GM18520 (cell line): Measurements from ENCODE around the gene SPTBN4.
"Not testable (repeated sequence)": the region's sequence is repeated elsewhere in the genome, so short reads cannot be mapped to it uniquely, and the experiment has no call there.

ENCODE experiments used
- ATAC-seq: cut with Tn5 transposase; IDR thresholded peaks from one replicate; pipeline ENCODE4 v1.9.1; 2021; ENCODE audit not compliant: unreplicated experiment

The SPTBN4 gene

DNA sequence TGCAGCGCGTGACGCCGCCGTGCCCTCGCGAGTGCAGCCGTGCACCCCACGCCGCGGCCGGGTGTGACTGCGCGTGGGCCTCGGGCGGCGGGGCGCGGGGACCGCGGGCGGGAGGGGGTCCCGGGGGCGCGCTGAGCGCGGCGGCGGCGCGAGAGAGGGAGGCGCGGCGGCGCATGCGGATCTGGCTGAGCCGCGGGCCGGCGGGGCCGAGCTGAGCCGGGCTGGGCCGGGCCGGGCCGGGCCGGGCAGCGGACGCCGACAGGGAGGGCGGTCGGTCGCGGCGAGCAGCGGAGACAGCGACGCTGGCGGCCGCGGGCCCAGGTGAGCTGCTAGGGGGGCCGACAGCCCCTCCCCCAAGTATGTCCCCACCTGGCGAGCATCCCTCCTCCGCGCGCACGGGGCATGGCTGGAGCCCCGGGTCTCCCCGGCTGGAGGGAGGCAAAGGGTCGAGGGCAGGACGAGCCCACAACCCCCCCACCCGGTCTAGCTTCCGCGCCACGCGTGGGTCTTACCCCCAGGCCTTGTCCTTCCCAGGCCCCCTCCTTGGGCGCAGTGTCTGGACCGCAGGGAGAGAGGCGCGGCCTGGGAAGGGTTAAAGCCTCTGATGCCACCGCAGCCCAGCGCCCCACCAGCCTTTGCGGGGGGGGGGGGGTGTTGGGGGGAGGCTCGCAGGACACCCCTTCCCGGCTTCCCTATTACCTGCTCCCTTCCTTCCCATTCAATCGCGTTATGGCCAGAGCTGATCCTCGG lies at the start of gene SPTBN4:
Gene SPTBN4, plus strand, starts transcription at position 17 of the 750 bp plus-strand sequence. CDS start 5,621 bp downstream, outside the sequence.
- ATAC-seq: no peak

DNA sequence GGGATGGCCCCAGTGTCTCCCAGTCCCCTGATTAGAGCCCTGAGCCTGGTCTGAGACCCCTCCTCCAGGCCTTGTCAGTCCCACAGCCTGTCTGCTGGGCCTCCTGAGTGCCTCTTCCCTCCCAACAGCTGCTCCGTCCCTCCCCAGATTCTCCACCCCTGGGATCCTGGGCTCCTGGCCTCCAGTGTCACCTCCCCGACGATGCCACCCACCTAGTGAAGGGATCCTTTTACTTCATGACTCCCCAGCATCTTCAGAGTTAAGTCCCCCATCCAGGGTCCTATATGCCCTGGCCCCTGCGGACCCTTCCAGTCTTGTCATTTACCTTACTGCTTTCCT lies 49.2 kb upstream of the SPTBN4 start:
- no peak for ATAC-seq

DNA sequence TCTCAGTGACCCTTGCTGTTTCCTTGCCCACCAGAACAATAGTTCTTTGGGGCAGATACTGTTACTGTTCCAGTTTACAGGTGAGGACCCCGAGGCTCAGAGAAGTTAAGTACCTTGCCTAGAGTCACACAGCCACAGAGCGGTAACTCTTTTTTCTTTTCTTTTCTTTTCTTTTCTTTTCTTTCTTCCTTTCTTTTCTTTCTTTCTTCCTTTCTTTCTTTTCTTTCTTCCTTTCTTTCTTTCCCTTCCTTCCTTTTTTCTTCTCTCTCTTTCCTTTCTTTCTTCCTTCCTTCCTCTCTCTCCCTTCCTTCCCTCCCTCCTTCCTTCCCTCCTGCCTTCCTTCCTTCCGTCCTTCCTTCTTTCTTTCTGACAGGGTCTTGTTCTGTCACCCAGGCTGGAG lies 48.8 kb upstream of the SPTBN4 start:
- ATAC-seq: no peak

DNA sequence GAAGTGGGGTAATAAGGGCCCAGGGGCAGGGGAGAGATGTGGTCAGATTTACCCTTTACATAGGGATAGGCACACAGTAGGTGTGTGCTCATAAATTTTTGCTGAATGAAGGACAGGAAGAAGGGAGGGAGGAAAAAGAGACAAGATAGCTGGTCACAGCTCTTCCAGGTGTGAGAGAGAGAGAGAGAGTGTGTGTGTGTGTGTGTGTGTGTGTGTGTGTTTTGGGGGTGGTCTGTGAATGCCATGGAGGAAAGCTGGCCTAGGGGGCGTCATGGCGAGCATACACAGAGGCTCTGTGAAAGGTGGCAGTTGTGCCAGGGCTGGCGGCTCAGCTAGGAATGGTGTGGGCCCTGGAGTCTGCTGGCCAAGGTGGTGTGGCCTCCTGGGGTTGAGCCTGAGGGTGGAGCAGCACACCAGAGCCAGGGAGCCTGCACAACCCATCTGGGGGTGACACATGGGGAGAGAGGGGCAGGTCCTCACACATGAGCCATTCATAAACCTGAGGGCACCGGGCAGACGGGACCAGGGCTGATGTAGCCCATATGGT lies 47.7 kb upstream of the SPTBN4 start:
- ATAC-seq: no peak

DNA sequence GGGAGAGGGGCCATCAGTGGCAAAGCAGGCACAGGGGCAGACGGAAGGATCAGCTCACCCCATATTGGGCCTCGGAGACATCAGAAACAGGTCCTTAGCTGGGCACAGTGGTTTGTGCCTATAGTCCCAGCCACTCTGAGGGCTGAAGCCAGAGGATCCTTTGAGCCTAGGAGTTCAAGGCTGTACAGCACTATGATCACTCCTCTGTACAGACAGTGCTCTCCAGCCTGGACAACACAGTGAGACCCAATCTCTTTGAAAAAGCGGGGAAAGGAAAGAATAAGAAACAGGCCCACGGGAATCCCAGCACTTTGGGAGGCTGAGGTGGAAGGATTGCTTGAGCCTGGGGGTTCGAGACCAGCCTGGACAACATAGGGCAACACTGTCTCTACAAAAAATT lies 47.0 kb upstream of the SPTBN4 start:
- no peak for ATAC-seq

DNA sequence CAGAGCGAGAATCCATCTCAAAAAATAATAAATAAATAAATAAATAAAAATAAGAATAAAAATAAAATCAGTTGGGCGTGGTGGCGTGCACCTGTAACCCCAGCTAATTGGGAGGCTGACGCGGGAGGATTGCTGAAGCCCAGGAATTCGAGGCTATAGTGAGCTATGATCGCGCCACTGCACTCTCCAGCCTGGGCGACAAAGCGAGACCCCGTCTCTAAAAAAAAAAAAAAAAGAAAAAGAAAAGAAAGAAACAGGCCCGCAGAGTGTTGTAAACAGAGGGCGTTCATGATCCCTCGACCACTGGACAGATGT lies 46.4 kb upstream of the SPTBN4 start:
- no peak for ATAC-seq

DNA sequence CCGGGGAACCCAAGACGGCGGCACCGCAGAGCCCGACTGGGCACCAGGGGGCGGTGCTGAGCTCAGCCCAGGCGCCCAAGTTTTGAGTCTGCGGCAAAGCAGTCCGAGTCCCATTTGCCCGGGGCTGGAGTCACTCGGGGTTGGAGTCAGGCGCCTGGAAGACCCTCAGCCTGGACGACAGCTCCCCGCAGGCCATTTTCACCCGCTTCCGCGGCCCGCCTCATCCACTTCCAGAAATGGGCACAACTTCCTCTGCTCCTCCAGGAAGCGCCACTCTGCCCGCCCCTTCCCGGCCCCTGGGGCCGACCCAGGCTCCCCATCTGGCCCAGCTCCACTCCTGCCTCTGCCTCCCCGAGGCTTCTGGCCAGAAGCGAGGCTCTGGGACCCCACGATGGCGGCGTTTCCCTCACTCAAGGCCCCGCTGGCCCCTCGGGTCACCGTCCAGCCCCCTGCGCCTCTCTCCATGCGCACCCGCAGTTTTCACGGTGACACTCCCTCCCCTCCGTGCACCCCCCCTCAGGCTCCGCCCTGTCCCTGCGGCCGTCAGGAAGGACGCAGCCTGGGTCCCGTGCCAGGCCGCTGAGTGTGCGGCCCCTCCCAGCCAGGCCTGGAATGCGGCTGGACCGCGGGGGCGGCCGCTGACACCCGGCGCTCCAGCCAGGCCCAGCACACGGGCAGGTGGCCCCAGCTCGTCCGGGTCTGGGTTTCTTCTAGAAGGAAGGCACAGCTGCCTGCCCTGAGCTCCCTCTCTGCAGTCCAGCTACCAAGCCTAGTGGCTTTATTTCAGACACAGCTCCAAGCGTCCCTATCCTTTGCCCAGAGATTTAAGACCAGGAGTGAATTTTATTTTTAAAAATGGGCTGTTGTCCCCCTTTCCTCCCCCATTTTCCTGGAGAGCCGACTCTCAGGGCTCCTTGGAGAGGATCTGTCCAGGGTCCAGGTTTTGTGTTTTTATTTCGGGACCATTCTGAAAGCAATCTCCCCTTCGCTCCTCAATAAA lies 45.7 kb upstream of the SPTBN4 start:
- ATAC-seq: peak; percentile 19

DNA sequence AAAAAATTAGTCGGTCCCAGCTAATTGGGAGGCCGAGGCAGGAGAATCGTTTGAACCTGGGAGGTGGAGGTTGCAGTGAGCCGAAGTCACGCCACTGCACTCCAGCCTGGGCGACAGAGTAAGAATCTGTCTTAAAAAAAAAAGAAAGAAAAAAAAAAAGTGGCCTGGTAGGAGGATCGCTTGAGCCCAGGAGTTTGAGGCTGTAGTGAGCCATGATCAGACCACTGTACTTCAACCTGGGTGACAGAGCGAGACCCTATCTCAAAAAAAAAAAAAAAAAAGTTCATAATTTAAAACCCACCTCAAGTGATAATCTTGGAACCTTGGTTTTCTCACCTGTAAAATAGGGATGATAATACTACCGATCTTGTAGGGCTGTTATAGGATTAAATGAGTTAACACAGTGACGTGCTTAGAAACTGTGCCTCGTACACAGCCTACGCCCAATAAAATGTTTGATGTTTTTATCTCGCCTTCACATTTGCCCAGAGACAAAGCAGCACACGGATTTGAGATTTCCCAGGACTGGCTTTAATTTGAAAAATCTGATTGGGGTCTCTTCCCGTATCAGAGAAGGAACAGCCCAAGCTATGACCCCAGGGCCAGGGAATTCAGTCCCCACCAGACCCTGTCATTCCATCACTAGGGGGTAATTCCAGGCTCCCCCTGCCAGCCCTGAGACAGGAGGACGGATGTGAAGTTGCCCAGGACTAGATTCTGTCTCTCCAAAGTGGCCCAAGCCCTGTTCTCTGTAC lies 44.6 kb upstream of the SPTBN4 start:
- no peak for ATAC-seq

DNA sequence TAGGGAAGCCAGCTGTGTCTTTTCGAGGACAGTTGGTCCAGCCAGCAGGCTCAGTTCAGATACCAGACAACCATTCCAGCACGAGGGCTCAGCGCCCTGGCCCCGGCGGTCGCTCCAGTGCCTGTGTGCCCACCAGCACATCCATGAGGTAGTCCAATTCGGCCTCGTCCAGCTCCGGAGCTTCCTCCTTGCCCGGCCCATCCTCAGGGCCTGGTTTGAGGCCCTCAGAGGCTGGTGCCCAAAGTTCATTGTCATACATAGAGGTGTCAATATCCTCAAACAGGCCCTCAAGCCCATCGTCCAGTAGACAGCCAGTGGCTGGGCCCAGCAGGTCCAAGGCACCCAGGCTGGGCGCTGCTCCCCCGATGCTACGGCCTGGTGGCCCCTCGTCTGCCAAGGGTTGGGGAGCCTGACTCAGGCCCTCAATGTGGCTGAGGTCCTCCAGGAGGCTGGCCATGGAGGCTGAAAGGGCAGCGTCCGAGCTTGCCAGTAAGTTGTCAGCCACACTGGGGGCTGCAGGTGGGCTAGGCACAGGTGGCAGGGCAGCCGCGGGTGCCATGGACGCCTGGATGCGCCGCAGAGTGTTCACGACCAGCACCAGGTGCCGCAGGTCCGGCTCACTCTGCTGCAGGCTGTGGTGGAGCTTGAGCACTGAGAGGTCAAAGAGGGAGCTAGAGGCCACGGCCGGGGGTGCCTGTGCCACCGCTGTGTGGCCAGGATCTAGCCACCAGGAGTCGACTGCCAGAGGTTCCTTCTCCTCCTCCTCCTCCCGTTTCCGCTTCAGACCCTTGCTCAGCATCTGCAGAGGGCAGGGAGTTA lies 43.8 kb upstream of the SPTBN4 start:
- ATAC-seq: no peak

DNA sequence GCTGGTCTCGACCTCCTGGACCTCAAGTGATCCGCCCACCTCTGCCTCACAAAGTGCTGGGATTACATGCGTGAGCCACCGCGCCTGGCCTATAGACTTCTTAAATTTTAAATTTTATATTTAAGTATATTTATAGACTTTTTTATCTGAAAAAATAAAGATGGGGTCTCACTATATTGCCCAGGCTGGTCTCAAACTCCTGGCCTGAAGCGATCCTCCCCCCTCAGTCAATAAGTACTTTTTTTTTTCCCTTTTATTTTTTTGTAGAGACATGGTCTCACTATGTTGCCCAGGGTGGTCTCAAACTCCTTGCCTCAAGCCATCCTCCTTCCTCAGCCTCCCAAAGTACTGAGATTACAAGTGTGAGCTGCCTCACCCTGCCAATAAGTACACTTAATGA lies 42.9 kb upstream of the SPTBN4 start:
- ATAC-seq: no peak

DNA sequence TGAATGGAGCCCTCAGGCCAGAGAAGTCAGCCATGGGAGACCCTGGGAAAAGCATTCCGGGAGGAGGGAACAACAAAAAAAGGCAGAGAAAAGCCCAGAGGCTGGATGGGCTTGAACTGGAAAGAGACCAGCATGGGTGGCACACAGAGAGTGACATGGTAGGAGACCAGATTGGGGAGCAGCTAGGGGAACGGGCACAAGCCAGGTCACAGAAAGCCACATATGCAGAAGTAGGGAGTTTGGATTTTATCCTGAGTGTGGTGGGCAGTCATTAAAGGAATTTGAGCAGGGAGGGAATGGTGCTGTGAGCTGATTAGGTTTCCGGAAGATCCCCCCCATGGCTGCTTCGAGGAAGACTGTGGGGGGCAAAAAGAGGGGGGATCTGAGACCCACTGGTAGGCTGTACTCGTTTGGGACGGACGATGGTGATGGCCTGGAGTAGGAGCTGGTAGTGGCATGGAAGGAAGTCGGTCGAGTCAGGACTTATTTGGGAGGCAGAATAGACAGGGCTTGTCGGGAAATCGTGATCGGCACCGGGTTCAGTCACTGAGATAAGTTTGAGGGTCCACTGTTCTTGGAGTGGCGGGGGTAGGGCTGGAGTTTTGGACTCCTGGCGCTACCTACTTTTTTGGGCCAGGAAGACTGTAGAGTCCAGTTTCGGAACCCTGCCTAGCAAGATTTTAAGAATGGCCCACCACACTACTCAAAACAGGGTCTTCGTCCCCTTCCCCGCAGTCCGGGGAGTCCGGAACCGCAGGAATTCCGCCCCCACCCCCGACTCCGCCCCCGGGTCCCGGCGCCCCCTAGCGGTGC lies 42.0 kb upstream of the SPTBN4 start:
- ATAC-seq: no peak

DNA sequence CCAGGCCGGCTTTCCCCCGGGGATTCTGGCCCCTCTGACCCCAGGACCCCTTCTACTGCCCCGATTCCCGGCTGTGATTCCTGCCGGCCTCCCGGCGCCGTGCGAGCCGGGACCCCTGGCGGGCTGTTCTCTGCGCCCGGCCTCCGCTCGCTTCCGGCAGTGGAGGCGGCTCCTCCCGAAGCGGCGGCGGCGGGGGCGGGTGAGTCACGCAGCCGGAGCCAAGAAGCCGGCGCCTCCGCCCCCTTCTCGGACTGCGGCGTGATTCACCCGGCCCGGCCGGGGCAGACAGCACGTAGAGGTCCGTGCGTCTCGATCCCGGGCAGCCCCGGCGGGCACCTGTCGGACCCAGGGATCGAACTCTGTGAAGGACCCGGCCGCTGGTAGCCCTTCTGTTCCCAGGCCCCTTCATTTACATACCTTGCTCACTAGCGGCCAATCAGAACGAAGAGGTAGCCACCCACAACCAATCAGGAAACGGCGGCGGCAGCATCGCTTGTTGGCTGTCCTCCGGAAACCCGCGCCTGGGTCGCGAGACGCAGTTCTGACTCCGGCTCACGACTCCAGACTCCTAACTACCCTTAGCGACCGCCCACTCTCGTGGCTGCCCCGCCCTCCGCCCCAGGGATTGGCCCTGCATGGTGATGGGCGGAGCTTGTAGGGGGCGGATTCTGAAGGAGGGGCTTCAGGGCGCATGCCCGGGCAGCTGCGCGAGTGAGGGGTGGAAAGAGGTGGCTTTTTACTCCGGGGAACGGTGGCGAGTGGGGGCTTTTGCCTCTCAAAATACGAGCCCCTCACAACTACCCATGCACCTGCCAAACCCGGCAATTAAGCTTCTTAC lies 41.1 kb upstream of the SPTBN4 start, which contains the start of gene SERTAD1:
Gene SERTAD1, minus strand, starts transcription at position 543 of the 838 bp plus-strand sequence. CDS start 2,446 bp downstream, outside the sequence.
- ATAC-seq: peak; percentile 74

DNA sequence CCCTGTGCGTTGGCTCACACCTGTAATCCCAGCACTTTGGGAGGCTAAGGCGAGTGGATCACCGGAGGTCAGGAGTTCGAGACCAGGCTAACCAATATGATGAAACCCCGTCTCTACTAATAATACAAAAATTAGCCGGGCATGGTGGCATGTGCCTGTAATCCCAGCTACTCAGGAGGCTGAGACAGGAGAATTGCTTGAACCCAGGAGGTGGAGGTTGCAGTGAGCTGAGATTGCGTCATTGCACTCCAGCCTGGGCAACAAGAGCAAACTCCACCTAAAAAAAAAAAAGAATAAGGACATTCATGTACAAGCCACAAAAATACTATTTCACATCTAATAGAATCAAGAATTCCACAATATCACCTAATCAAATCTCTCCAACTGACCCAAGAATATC lies 38.6 kb upstream of the SPTBN4 start:
- ATAC-seq: not testable (repeated sequence)

DNA sequence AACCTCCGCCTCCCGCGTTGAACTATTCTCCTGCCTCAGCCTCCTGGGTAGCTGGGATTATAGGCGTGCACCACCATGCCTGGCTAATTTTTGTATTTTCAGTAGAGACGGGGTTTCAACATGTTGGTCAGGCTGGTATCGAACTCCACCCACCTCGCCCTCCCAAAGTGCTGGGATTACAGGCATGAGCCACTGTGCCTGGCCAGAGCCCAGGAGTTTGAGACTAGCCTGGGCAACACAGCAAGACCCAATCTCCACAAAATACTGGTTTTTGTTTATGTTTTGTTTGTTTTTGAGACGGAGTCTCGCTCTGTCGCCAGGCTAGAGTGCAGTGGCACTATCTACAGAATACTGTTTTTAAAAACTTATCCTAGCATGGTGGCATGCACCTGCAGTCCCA lies 36.6 kb upstream of the SPTBN4 start:
- ATAC-seq: not testable (repeated sequence)

DNA sequence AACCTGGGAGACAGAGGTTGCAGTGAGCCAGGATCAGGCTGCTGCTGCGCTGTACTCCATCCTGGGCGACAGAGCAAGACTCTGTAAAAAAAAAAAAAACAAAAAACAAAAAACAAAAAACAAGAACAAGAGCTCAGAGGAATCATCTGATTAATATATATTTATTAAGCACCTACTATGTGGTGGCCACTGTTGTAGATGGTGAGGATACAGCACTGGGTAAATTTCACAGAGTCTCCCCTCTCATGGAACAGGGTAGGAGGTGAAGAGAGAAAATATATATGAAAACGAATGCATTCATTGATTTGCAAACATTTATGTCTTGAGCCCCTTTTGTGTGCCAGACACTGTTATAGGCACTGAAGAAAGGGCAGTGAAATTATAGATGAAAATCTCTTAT lies 35.1 kb upstream of the SPTBN4 start:
- ATAC-seq: no peak

DNA sequence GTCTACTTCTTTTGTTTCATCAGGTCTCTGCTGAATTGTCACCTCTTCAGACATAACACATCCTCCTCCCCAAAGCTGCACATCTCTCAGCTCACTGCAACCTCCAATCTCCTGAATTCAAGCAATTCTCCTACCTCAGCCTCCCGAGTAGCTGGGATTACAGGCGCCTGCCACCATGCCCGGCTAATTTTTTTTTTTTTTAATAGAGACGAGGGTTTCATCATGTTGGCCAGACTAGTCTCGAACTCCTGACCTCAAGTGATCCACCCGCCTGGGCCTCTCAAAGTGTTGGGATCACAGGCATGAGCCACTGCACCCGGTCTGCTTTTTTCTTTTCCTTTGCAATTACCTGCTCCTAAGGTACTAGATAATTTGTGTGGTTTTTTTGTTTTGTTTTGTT lies 34.0 kb upstream of the SPTBN4 start:
- not testable (repeated sequence) for ATAC-seq

DNA sequence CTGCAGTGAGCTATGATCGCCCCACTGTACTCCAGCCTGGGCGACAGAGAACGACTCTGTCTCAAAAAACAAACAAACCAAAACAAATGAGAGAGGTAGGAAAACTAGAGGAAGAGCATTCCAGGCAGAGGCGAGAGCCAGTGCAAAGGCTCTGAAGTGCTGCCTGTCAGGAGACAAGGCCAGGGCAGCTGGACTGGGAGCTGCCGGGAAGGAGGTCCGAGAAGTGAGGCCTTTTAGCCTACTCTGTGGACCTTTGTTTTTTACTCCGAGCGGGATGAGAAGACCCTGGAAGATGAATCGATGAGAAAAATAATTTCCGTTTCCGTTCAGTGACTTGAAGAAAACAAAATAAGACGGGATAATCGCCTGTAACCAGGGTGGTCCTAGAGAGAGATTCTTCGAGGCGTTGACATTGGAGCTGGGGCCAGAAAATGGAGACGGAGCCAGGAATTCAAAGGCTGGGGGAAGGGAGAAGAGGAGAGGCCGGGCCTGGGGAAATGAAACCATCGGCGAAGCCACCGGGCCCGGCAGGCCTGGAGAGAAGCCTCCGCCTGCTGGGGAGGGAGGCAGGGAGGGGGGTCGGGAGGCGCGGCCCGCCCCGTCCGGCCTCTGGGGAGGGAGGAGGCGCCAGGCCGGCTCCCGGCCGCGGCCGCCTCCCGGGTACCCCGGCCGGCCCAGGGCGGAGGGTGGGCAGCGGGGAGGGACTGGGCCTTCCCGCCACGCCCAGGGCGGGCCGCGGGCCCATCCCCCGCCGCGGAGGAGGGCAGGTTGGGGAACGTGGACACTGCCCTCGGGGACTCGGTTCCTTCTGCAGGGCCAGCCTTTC lies 33.2 kb upstream of the SPTBN4 start:
- ATAC-seq: no peak

DNA sequence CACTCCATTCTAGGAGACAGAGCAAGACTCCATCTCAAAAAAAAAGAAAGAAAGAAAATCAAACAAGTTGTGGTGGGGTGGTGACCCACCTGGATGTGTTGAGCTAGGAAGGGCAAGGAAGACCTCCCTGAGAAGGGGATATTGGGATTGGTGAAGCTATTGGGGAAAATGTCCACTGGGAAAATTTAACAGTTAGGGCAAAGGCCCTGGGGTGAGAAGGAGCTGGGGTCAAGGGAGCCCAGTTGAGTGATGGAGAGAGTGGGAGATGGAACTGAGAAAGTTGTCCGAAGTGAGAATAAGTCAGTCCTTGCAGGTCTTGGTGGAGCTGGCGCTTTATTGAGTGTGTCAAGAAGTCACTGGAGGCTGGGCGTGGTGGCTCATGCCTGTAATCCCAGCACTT lies 28.5 kb upstream of the SPTBN4 start:
- ATAC-seq: no peak
